GM12892 (cell line): ENCODE measurements around the gene CACNA1C.

Source experiments
- POLR2A ChIP-seq: IDR thresholded peaks from 2 replicates; pipeline ENCODE4 v1.6.1; 2011; ENCODE audit warnings: low read depth, low read length, control low read depth
- POLR2AphosphoS5 ChIP-seq: IDR thresholded peaks from 2 replicates; pipeline ENCODE4 v1.6.1; 2011; ENCODE audit warnings: low read depth, low read length, control low read depth
- TAF1 ChIP-seq: IDR thresholded peaks from 2 replicates; pipeline ENCODE4 v1.6.1; 2011; ENCODE audit warnings: low read depth, mild to moderate bottlenecking, control low read depth, low read length, borderline replicate concordance

GRCh38 chr12:2395354-2395977, 342.7 kb downstream of the CACNA1C start:
- TF ChIP-seq POLR2A (no peak), POLR2AphosphoS5 (no peak), TAF1 (no peak)
